Measurements from ENCODE around the gene RBBP5.

DNA sequence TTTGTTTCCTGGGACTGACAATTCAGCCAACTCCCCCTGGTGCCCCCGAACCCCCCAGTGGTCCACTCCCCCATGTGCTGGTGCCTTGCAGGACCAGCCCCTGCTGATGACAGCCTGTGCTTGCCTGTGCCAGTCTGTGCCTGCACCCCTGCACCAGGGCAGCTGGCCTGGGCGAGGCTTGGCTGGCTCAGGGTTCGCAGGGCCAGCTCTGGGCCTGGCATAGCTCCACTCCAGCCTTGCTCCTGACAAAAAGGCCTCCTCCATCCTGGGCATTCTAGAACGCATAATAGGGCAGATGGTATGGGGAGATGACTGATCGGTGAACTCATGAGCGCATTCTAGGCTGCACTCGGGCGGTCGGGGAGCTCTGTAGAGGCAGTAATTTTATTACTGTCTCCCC, 73.4 kb downstream of the RBBP5 start:
- TF ChIP-seq, protein P1, sequence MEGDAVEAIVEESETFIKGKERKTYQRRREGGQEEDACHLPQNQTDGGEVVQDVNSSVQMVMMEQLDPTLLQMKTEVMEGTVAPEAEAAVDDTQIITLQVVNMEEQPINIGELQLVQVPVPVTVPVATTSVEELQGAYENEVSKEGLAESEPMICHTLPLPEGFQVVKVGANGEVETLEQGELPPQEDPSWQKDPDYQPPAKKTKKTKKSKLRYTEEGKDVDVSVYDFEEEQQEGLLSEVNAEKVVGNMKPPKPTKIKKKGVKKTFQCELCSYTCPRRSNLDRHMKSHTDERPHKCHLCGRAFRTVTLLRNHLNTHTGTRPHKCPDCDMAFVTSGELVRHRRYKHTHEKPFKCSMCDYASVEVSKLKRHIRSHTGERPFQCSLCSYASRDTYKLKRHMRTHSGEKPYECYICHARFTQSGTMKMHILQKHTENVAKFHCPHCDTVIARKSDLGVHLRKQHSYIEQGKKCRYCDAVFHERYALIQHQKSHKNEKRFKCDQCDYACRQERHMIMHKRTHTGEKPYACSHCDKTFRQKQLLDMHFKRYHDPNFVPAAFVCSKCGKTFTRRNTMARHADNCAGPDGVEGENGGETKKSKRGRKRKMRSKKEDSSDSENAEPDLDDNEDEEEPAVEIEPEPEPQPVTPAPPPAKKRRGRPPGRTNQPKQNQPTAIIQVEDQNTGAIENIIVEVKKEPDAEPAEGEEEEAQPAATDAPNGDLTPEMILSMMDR (IDR thresholded peaks at IDR 0.05) = no peak
- no peak for TF ChIP-seq POLR2A (IDR thresholded peaks at IDR 0.05)
